Neural cell (in vitro differentiated cells): ENCODE measurements around the gene TNNT2. TPM values are rescaled to one million over a fixed set of nuclear protein-coding genes. Genes with fewer than 3 reads are reported as not detected.

Experiments
- H2AFZ ChIP-seq: fragments of 200-600, 300-800 bp; sonication (generic), shearing (Covaris generic); 2 replicates; pipeline ENCODE4 v1.6.0; 2014; ENCODE audit warnings: low read depth, mild to moderate bottlenecking, antibody characterized with exemption, low read length, moderate library complexity
- H3F3A ChIP-seq: fragments of 200-600 bp; shearing (Covaris generic); 2 replicates; pipeline ENCODE4 v1.6.1; 2016; ENCODE audit warnings: mild to moderate bottlenecking, moderate library complexity, mixed read lengths, antibody characterized with exemption, low read length; ENCODE audit not compliant: insufficient read depth, poor library complexity, severe bottlenecking
- H3K27ac ChIP-seq: fragments of 200-600, 300-800 bp; sonication (generic), shearing (Covaris generic); 2 replicates; pipeline ENCODE4 v1.5.1; 2014; ENCODE audit warnings: mild to moderate bottlenecking, low read length, moderate library complexity
- H3K27me3 ChIP-seq: fragments of 300-800, 200-600 bp; sonication (generic), shearing (Covaris generic); 2 replicates; pipeline ENCODE4 v1.6.0; 2014; ENCODE audit warnings: mild to moderate bottlenecking, low read depth, low read length, moderate library complexity; ENCODE audit not compliant: insufficient read depth
- H3K36me3 ChIP-seq: fragments of 300-800, 200-600 bp; sonication (generic), shearing (Covaris generic); 2 replicates; pipeline ENCODE4 v1.5.1; 2014; ENCODE audit warnings: mild to moderate bottlenecking, antibody characterized with exemption, low read length, moderate library complexity; ENCODE audit not compliant: insufficient read depth
- H3K4me2 ChIP-seq: fragments of 300-800, 200-600 bp; sonication (generic), shearing (Covaris generic); 2 replicates; pipeline ENCODE4 v1.6.0; 2014; ENCODE audit warnings: mild to moderate bottlenecking, low read length
- H3K4me3 ChIP-seq: fragments of 300-800, 200-600 bp; sonication (generic), shearing (Covaris generic); 2 replicates; pipeline ENCODE4 v1.5.1; 2014; ENCODE audit warnings: mild to moderate bottlenecking, low read length, moderate library complexity
- H3K79me2 ChIP-seq: fragments of 200-600 bp; shearing (Covaris generic); replicated peaks from 2 replicates; pipeline ENCODE4 v1.6.0; 2014; ENCODE audit warnings: mild to moderate bottlenecking, low read length, moderate library complexity; ENCODE audit not compliant: insufficient read depth
- H3K9ac ChIP-seq: fragments of 300-800, 200-600 bp; sonication (generic), shearing (Covaris generic); 2 replicates; pipeline ENCODE4 v1.6.1; 2016; ENCODE audit warnings: mild to moderate bottlenecking, low read length, mixed read lengths
- H3K9me2 ChIP-seq: fragments of 200-600 bp; shearing (Covaris generic); 2 replicates; pipeline ENCODE4 v1.6.1; 2016; ENCODE audit warnings: mild to moderate bottlenecking, low read length, mixed read lengths; ENCODE audit not compliant: insufficient read depth
- H3K9me3 ChIP-seq: fragments of 200-600, 300-800 bp; sonication (generic), shearing (Covaris generic); 2 replicates; pipeline ENCODE4 v1.6.1; 2016; ENCODE audit warnings: mild to moderate bottlenecking, mixed run types, low read length, moderate library complexity, mixed read lengths
- H4K20me1 ChIP-seq: fragments of 200-600 bp; shearing (Covaris generic); 2 replicates; pipeline ENCODE4 v1.6.1; 2016; ENCODE audit warnings: mild to moderate bottlenecking, mixed run types; ENCODE audit not compliant: insufficient read depth
- EP300 ChIP-seq: fragments of 450-650 bp; conservative IDR thresholded peaks from 2 replicates; pipeline ENCODE4 v1.6.1; 2014; ENCODE audit warnings: antibody characterized with exemption, mild to moderate bottlenecking, moderate library complexity; ENCODE audit not compliant: poor library complexity, severe bottlenecking
- EZH2 ChIP-seq: fragments of 200-600, 300-800 bp; shearing (Covaris generic), sonication (generic); IDR thresholded peaks from 2 replicates; pipeline ENCODE4 v1.6.1; 2014; ENCODE audit warnings: antibody characterized with exemption, low read length, borderline replicate concordance, mild to moderate bottlenecking; ENCODE audit not compliant: insufficient read depth, poor library complexity, severe bottlenecking
- MXI1 ChIP-seq: fragments of 450-650 bp; conservative IDR thresholded peaks from 2 replicates; pipeline ENCODE4 v1.6.1; 2014; ENCODE audit warnings: antibody characterized with exemption, mild to moderate bottlenecking; ENCODE audit not compliant: poor library complexity, severe bottlenecking
- POLR2AphosphoS5 ChIP-seq: IDR thresholded peaks from 2 replicates; pipeline ENCODE4 v1.6.1; 2012
- RAD21 ChIP-seq: fragments of 450-650 bp; conservative IDR thresholded peaks from 2 replicates; pipeline ENCODE4 v1.6.1; 2014; ENCODE audit warnings: antibody characterized with exemption, mild to moderate bottlenecking, moderate library complexity
- SMC3 ChIP-seq: fragments of 450-650 bp; conservative IDR thresholded peaks from 2 replicates; pipeline ENCODE4 v1.6.1; 2014; ENCODE audit warnings: antibody characterized with exemption, mild to moderate bottlenecking, moderate library complexity; ENCODE audit not compliant: poor library complexity
- TAF1 ChIP-seq: IDR thresholded peaks from 2 replicates; pipeline ENCODE4 v1.6.1; 2012; ENCODE audit warnings: low read depth
- polyA plus RNA-seq: library from polyadenylated mRNA; depleted of rRNA; stranded (reverse); fragments of >200 nt; gene quantifications from 2 replicates; pipeline ENCODE4 v1.2.3, GENCODE V29; 2014
- TF ChIP-seq, protein P1 (sequence below): IDR thresholded peaks from 2 replicates; pipeline ENCODE4 v1.6.1; 2012; ENCODE audit warnings: borderline replicate concordance
- TF ChIP-seq, protein P2 (sequence below): fragments of 450-650 bp; IDR thresholded peaks from 2 replicates; pipeline ENCODE4 v1.5.1; 2014; ENCODE audit warnings: antibody characterized with exemption, mild to moderate bottlenecking, moderate library complexity; ENCODE audit not compliant: poor library complexity, severe bottlenecking

TNNT2 gene
- polyA plus RNA-seq, 1 donor from 2014 or later: not detected

DNA sequence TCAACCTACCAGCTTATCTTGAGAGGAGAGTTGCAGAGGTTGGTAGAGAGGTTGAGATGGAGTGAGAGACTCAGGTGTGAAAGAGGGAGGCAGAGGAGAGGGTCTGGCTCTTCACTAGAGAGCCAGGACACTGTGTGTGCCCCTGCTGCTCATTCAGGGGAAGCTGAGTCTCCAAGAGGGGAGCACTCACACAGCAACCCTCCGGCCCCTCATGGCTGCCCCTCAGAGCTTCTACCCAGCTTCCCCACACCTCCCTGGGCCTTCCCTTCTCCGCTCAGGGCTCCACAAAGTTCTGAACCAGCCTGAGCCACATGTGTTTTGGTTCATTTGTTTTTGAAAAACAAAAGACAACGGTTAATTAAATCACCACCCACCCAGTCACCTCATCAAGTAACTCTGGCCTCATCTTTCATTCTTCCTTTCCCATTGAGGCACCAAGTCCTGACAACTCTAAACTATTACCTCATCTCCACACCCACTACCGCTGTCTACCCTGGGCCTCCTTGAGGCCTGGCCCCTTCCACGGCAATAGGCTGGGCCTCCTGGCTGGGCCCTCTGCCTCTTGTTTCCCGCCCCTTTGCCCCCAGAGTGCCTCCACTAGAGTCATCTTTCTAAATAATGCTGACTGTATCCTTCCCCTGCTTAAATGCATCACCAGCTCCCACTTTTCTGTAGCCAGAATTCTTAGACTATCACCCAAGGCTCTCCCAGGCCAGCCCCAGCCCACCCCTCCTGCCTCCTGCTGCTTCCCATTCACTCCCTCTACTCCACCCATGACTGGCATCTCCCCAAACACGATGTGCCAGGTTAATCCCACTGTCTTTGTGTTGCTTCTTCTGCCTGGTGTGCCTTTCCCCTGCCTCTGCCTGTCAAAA, 33.0 kb downstream of the TNNT2 start:
- Histone ChIP-seq H3K36me3 (no peaks in the 10 kb centered on the region), H3K4me2 (no peak overlapping the region), H3K9ac (no peak overlapping the region), H3K27ac (no peak overlapping the region), H4K20me1 (no peaks in the 10 kb centered on the region), H3K27me3 (no peaks in the 10 kb centered on the region), H2AFZ (no peak overlapping the region), H3K79me2 (no peaks in the 10 kb centered on the region), H3K9me3 (no peaks in the 10 kb centered on the region), H3F3A (no peaks in the 10 kb centered on the region), H3K9me2 (no peaks in the 10 kb centered on the region), H3K4me3 (no peak overlapping the region)
- TF ChIP-seq POLR2AphosphoS5 (no peak), SMC3 (no peak), EZH2 (no peak), EP300 (no peak), RAD21 (no peak), MXI1 (no peak), TAF1 (no peak)
- TF ChIP-seq, protein P1, sequence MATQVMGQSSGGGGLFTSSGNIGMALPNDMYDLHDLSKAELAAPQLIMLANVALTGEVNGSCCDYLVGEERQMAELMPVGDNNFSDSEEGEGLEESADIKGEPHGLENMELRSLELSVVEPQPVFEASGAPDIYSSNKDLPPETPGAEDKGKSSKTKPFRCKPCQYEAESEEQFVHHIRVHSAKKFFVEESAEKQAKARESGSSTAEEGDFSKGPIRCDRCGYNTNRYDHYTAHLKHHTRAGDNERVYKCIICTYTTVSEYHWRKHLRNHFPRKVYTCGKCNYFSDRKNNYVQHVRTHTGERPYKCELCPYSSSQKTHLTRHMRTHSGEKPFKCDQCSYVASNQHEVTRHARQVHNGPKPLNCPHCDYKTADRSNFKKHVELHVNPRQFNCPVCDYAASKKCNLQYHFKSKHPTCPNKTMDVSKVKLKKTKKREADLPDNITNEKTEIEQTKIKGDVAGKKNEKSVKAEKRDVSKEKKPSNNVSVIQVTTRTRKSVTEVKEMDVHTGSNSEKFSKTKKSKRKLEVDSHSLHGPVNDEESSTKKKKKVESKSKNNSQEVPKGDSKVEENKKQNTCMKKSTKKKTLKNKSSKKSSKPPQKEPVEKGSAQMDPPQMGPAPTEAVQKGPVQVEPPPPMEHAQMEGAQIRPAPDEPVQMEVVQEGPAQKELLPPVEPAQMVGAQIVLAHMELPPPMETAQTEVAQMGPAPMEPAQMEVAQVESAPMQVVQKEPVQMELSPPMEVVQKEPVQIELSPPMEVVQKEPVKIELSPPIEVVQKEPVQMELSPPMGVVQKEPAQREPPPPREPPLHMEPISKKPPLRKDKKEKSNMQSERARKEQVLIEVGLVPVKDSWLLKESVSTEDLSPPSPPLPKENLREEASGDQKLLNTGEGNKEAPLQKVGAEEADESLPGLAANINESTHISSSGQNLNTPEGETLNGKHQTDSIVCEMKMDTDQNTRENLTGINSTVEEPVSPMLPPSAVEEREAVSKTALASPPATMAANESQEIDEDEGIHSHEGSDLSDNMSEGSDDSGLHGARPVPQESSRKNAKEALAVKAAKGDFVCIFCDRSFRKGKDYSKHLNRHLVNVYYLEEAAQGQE: no peak
- TF ChIP-seq, protein P2, sequence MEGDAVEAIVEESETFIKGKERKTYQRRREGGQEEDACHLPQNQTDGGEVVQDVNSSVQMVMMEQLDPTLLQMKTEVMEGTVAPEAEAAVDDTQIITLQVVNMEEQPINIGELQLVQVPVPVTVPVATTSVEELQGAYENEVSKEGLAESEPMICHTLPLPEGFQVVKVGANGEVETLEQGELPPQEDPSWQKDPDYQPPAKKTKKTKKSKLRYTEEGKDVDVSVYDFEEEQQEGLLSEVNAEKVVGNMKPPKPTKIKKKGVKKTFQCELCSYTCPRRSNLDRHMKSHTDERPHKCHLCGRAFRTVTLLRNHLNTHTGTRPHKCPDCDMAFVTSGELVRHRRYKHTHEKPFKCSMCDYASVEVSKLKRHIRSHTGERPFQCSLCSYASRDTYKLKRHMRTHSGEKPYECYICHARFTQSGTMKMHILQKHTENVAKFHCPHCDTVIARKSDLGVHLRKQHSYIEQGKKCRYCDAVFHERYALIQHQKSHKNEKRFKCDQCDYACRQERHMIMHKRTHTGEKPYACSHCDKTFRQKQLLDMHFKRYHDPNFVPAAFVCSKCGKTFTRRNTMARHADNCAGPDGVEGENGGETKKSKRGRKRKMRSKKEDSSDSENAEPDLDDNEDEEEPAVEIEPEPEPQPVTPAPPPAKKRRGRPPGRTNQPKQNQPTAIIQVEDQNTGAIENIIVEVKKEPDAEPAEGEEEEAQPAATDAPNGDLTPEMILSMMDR: no peak

DNA sequence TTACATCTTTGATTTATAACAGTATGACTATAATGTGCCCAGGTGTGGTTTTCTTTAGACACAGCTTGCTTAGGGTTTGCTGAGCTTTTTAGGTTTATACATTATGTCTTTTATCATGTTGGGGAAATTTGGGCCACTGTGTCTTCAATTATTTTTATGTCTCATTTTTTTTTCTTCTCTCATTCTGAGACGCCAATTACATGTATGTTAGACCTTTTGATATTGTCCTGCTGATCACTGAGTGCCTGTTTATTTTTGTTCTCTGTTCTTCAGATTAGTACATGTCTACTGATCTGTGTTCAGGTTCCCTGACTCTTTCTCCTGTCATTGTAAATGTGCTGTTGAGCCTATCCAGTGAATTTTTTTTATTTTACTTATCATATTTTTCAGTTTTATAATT, 36.1 kb downstream of the TNNT2 start:
- Histone ChIP-seq H3K4me2 (no peak overlapping the region), H3K27ac (no peak overlapping the region), H3K36me3 (no peaks in the 10 kb centered on the region), H2AFZ (no peak overlapping the region), H3K79me2 (no peaks in the 10 kb centered on the region), H3K27me3 (no peaks in the 10 kb centered on the region), H3K9me3 (no peaks in the 10 kb centered on the region), H3K9ac (no peak overlapping the region), H3F3A (no peaks in the 10 kb centered on the region), H3K4me3 (no peak overlapping the region), H3K9me2 (no peaks in the 10 kb centered on the region), H4K20me1 (no peaks in the 10 kb centered on the region)
- TF ChIP-seq, protein P2: no peak
- TF ChIP-seq SMC3 (no peak), MXI1 (no peak), RAD21 (no peak), POLR2AphosphoS5 (no peak), TAF1 (no peak), EZH2 (no peak), EP300 (no peak)
- TF ChIP-seq, protein P1: no peak
